DMS53 treated with DMSO at 0.1 percent for 48 hours (cell line): ENCODE measurements around the gene ADGRG7.

Experiments used
- DNase-seq: peaks from one replicate; lab custom pipeline; 2025; ENCODE audit not compliant: unreplicated experiment; lab: John Stamatoyannopoulos, UW

Gene ADGRG7

DNA sequence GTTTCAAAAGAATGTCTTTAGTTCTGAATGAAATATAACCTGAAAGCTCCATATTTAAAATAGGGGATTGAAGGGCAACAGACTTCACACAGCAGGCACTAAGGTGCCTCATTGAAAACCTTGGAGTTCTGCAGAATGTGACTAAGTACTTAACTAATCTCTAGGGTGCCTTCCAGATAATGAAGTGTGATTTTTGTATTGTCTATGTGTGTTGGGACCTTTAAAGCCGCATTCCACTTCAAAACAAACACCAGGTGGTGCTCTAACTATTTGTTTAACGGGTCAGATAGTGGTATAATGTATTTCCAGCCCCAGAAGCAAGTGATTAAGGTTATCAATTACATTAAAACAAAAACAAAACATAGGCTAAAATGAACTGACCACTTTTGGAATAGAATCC is 127.9 kb downstream of the ADGRG7 start:
- no peak for DNase-seq

DNA sequence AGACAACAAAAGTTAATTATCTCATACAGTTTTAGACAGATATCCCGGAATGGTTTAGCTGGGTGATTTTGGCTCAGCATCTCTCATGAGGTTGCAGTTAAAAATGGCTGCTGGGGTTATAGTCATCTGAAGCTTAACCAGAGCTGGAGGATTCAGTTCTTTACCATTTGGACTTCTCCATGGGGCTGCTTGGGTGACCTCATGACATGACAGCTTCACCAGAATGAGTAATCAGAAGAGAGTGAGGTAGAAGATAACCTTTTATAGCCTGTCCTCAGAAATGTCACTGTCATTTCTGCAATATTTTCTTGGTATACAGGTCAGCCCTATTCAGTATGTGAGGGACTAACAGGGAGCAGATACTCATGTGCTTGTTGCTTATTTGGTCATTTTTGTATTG is 130.8 kb downstream of the ADGRG7 start:
- no peak for DNase-seq

DNA sequence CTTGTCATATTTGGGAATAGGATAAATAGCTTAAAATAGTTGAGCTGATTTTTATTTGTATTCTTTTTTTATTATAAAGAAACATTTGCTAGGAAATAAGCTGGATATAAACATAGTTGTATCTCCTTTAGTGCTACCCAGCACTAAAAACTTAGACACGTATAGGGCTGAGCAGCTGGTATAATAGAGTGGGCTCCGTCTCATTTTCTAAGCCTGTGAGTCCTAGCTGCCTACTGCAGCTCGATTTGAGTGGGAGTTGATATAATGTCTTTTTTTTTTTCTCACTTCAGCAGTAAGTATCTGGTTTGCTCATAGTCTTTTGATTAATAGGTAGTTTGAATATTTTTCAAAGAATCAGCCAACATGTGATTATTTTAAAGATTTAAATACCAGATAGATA is 134.1 kb downstream of the ADGRG7 start:
- no peak for DNase-seq

DNA sequence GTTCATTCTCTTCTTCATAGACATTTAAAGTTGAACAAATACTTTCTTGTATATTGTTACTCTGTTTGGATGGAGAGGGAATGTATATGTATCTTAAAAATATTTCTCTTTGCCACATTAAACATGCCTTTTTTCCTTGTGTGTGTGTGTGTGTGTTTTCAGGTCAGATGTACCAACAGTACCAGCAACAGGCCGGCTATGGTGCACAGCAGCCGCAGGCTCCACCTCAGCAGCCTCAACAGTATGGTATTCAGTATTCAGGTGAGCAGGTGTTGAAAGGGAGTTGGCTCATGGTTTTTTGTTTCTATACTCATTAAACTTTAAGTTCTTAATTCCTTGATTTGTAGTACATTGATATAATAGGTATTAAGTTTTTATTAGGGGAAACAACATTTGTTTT is 135.3 kb downstream of the ADGRG7 start:
- DNase-seq: no peak
